Measurements from ENCODE around the gene SNX5. TPM values are rescaled to one million over a fixed set of nuclear protein-coding genes. Genes with fewer than 3 reads are reported as not detected.

The SNX5 gene
- total and polyA plus RNA-seq, 2 of the 13 experiments (the other 11 are each of a cell fraction or from before 2014, with no cell fraction given): 664 to 1,040 TPM

- TF ChIP-seq PRPF4 (IDR thresholded peaks at IDR 0.05; ENCODE audit: low read depth, low read length, poor library complexity, severe bottlenecking): no peak
- no peak for TF ChIP-seq EEA1 (CRISPR knock-in tag; IDR thresholded peaks at IDR 0.05; ENCODE audit: borderline replicate concordance)
- no peak for TF ChIP-seq SUZ12 (IDR thresholded peaks at IDR 0.05; ENCODE audit: low read depth, low read length)
- TF ChIP-seq ZNF607 (CRISPR knock-in tag; IDR thresholded peaks at IDR 0.05; ENCODE audit: borderline replicate concordance): no peak; the same call in 1 of the 2 replicates
- no peak for TF ChIP-seq MYNN (CRISPR knock-in tag; IDR thresholded peaks at IDR 0.05; ENCODE audit: low read depth)
- TF ChIP-seq NR2F2 (IDR thresholded peaks at IDR 0.05; ENCODE audit: borderline replicate concordance, low read depth): no peak
- TF ChIP-seq HIC2 (CRISPR knock-in tag; IDR thresholded peaks at IDR 0.05; ENCODE audit: low read depth): no peak
- TF ChIP-seq NAIF1 (CRISPR knock-in tag; IDR thresholded peaks at IDR 0.05; ENCODE audit: borderline replicate concordance): no peak
- TF ChIP-seq NFATC3 (CRISPR knock-in tag; IDR thresholded peaks at IDR 0.05): no peak
- TF ChIP-seq RFXANK (CRISPR knock-in tag; IDR thresholded peaks at IDR 0.05): no peak
- no peak for TF ChIP-seq ZBTB38 (CRISPR knock-in tag; IDR thresholded peaks at IDR 0.05)
- TF ChIP-seq KMT2B (CRISPR knock-in tag; IDR thresholded peaks at IDR 0.05): no peak
- TF ChIP-seq MTA1 (CRISPR knock-in tag; IDR thresholded peaks at IDR 0.05; ENCODE audit: borderline replicate concordance): no peak
- no peak for TF ChIP-seq SRSF4 (IDR thresholded peaks at IDR 0.05; ENCODE audit: low read depth, low read length, poor library complexity, severe bottlenecking)
- no peak for TF ChIP-seq MEIS1 (CRISPR knock-in tag; IDR thresholded peaks at IDR 0.05; ENCODE audit: borderline replicate concordance)
- TF ChIP-seq E2F1 (CRISPR knock-in tag; IDR thresholded peaks at IDR 0.05): no peak
- no peak for TF ChIP-seq GFI1 (CRISPR knock-in tag; IDR thresholded peaks at IDR 0.05; ENCODE audit: borderline replicate concordance)
- TF ChIP-seq HDAC1 (CRISPR knock-in tag; IDR thresholded peaks at IDR 0.05): peak; percentile 19; the same call in 1 of the 2 replicates
- TF ChIP-seq CSRNP1 (CRISPR knock-in tag; IDR thresholded peaks at IDR 0.05): no peak
- TF ChIP-seq EED (CRISPR knock-in tag; IDR thresholded peaks at IDR 0.05): no peak
- TF ChIP-seq ZNF772 (CRISPR knock-in tag; IDR thresholded peaks at IDR 0.05): no peak
- TF ChIP-seq RORA (CRISPR knock-in tag; IDR thresholded peaks at IDR 0.05): no peak
- no peak for TF ChIP-seq SPEN (CRISPR knock-in tag; IDR thresholded peaks at IDR 0.05; ENCODE audit: low read depth)
- no peak for TF ChIP-seq ZBTB39 (CRISPR knock-in tag; IDR thresholded peaks at IDR 0.05)
These were observed 50.6 kb downstream of the SNX5 start (continued) for GRCh38 chr20:17917832-17918618.
